Fibroblast of pulmonary artery (primary cell): ENCODE measurements around the gene GAK.

Experiments
- DNase-seq: peaks from one replicate; pipeline ENCODE4 v3.0.0-alpha.2; 2010; ENCODE audit warnings: low read depth
- H3K4me3 ChIP-seq: replicated peaks from 2 replicates; pipeline ENCODE4 v1.5.1; 2011; ENCODE audit warnings: low read depth, mild to moderate bottlenecking, control low read depth, low read length, moderate library complexity
- TF ChIP-seq, protein P1 (sequence below): IDR thresholded peaks from 2 replicates; pipeline ENCODE4 v1.5.1; 2011; ENCODE audit warnings: mild to moderate bottlenecking, control low read depth, low read length, inconsistent platforms; ENCODE audit errors: missing control alignments

The GAK gene

DNA sequence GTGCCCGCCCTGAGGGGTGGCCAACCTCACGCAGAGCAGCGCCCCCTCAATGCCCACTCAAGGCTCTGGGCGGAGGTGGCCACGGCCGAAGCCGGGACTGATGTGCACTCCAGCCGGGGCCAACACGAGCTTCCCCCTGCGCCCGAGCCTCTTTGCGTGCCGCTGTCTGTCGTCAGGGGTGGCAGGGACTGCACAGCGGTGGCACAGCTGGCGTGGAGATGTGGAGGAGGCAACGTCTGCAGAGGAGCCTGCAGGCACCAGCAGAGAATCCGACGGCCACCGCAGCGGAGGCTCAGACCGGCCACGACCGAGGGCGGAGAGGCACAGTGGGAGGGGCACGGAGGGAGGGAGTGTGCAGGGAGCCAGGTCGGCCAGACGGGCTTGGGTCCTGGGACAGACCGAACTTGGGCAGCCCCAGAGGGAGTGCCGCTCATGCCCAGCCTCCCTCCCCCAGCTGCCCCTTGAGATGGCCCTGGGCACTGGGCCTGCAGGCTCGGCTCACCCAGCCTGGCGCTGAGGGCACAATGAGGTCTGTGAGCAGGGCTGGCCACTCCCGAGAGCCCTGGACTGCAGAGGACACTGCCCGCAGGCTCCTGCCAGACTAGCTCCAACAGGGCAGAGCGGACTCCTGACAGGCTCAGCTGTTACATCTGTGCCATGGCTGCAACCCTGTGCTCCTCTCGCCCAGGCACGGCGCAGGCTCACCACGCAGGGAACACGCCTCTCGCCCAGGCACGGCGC is 59.7 kb downstream of the GAK start:
- DNase-seq: no peak
- TF ChIP-seq, protein P1, sequence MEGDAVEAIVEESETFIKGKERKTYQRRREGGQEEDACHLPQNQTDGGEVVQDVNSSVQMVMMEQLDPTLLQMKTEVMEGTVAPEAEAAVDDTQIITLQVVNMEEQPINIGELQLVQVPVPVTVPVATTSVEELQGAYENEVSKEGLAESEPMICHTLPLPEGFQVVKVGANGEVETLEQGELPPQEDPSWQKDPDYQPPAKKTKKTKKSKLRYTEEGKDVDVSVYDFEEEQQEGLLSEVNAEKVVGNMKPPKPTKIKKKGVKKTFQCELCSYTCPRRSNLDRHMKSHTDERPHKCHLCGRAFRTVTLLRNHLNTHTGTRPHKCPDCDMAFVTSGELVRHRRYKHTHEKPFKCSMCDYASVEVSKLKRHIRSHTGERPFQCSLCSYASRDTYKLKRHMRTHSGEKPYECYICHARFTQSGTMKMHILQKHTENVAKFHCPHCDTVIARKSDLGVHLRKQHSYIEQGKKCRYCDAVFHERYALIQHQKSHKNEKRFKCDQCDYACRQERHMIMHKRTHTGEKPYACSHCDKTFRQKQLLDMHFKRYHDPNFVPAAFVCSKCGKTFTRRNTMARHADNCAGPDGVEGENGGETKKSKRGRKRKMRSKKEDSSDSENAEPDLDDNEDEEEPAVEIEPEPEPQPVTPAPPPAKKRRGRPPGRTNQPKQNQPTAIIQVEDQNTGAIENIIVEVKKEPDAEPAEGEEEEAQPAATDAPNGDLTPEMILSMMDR: no peak
- H3K4me3 ChIP-seq: no peak overlapping the region

DNA sequence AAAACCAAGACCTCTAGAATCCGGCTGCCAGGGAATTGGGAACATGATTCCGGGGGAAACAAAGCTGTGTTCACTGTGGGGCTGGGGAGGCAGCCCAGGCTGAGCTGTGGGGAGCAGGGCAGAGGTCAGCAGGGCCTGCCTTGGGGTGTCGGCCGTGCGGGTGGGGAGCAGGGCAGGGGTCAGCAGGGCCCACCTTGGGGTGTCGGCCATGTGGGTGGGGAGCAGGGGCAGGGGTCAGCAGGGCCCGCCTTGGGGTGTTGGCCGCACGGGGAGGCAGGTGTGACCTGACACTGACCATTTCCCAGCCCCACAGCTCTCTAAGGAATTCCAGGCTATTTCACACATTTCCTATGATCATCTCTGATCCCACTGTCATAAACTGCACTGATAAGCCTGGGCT is 60.6 kb downstream of the GAK start:
- TF ChIP-seq, protein P1: no peak

GRCh38 chr4:870951-871350 is 61.2 kb downstream of the GAK start:
- no peak for DNase-seq
- no peak overlapping the region for H3K4me3 ChIP-seq
- TF ChIP-seq, protein P1: no peak

More for the DNA sequence above, 60.6 kb downstream of the GAK start:
- H3K4me3 ChIP-seq: no peak overlapping the region
- DNase-seq: no peak

- no peak overlapping the region for H3K4me3 ChIP-seq
- TF ChIP-seq, protein P1: no peak
- DNase-seq: no peak
Measured at GRCh38 chr4:869776-870175, 62.3 kb downstream of the GAK start.

DNA sequence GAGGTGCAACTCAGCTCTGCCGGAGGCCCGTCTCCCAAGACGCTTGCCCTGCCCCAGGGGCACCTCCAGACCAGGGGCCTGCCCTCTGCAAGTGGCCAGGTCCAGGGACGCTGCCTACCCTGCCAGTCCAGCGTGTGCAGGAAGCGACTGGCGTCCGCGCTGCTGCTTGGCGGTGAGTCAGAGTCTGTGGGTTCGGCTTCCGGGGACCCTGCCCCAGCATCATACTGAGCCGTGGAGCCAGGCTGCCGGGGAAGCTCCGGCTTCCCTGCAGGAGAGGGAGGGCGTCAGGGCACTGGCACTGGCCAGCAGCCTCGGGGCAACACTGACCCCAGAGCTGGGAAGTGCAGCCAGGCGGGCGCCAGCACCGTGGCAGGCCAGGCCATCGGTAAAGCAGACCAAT is 63.7 kb downstream of the GAK start:
- H3K4me3 ChIP-seq: no peak overlapping the region
- TF ChIP-seq, protein P1: no peak
- DNase-seq: no peak

DNA sequence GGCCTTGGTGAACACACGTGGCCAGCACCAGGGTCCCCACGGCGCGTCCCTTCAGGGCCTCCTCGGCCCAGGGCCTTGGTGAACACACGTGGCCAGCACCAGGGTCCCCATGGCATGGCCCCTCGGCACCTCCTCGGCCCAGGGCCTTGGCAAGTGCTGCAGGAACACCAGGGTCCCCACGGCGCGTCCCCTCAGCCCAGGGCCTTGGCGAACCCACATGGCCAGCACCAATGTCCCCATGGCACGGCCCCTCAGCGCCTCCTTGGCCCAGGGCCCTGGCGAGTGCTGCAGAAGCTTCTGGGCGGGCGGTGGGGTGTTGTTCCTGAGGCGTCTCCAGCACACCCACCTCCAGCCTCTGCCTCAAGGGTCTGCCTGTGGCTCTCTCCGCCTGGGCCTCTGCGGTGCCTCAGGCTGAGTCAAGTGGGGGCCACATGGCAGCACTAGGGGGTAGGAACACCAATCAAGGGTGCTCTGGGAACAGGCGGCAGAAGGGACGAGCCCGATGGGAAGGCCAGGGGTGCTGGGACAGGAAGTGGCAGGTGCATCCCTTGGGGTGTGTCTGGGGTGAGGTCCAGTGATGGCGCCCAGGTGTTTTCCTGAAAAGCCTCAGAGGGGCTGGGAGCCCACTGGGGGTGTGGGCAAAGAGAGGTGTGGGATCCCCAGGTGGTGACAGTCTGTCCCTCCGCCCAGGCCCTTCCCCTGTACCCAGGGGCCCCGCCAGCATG is 64.4 kb downstream of the GAK start:
- H3K4me3 ChIP-seq: no peak overlapping the region
- no peak for DNase-seq
- TF ChIP-seq, protein P1: no peak
